Measurements from ENCODE around the gene KCNK17. TPM values are rescaled to one million over a fixed set of nuclear protein-coding genes. Genes with fewer than 3 reads are reported as not detected.

KCNK17 gene
- total RNA-seq, 1 donor from 2014 or later, result not detected

GRCh38 chr6:39269961-39270360 lies 44.3 kb downstream of the KCNK17 start:
- Mint-ChIP-seq H3K27me3 (ENCODE audit: unreplicated experiment) (peaks cover 2% of the 10 kb centered on the region), H3K4me1 (ENCODE audit: unreplicated experiment) (no peaks in the 10 kb centered on the region), H3K4me3 (ENCODE audit: unreplicated experiment) (no peak overlapping the region), H3K9me3 (ENCODE audit: unreplicated experiment) (no peaks in the 10 kb centered on the region), H3K27ac (ENCODE audit: unreplicated experiment) (no peak overlapping the region), H3K36me3 (ENCODE audit: unreplicated experiment) (no peaks in the 10 kb centered on the region)
- DNase-seq (ENCODE audit: extremely low spot score, unreplicated experiment), result no peak
- TF ChIP-seq, protein P1, sequence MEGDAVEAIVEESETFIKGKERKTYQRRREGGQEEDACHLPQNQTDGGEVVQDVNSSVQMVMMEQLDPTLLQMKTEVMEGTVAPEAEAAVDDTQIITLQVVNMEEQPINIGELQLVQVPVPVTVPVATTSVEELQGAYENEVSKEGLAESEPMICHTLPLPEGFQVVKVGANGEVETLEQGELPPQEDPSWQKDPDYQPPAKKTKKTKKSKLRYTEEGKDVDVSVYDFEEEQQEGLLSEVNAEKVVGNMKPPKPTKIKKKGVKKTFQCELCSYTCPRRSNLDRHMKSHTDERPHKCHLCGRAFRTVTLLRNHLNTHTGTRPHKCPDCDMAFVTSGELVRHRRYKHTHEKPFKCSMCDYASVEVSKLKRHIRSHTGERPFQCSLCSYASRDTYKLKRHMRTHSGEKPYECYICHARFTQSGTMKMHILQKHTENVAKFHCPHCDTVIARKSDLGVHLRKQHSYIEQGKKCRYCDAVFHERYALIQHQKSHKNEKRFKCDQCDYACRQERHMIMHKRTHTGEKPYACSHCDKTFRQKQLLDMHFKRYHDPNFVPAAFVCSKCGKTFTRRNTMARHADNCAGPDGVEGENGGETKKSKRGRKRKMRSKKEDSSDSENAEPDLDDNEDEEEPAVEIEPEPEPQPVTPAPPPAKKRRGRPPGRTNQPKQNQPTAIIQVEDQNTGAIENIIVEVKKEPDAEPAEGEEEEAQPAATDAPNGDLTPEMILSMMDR (IDR thresholded peaks at IDR 0.05), result no peak

GRCh38 chr6:39268721-39269120 lies 45.5 kb downstream of the KCNK17 start:
- no peaks in the 10 kb centered on the region for H3K4me1 Mint-ChIP-seq (ENCODE audit: unreplicated experiment)
- H3K4me3 Mint-ChIP-seq (ENCODE audit: unreplicated experiment), result no peak overlapping the region
- no peaks in the 10 kb centered on the region for H3K9me3 Mint-ChIP-seq (ENCODE audit: unreplicated experiment)
- TF ChIP-seq, protein P1 (IDR thresholded peaks at IDR 0.05), result no peak
- peaks cover 2% of the 10 kb centered on the region for H3K27me3 Mint-ChIP-seq (ENCODE audit: unreplicated experiment)
- DNase-seq (ENCODE audit: extremely low spot score, unreplicated experiment), result no peak
- H3K27ac Mint-ChIP-seq (ENCODE audit: unreplicated experiment), result no peak overlapping the region
- H3K36me3 Mint-ChIP-seq (ENCODE audit: unreplicated experiment), result no peaks in the 10 kb centered on the region

GRCh38 chr6:39268171-39268570 lies 46.0 kb downstream of the KCNK17 start:
- no peak for DNase-seq (ENCODE audit: extremely low spot score, unreplicated experiment)
- no peaks in the 10 kb centered on the region for H3K36me3 Mint-ChIP-seq (ENCODE audit: unreplicated experiment)
- H3K9me3 Mint-ChIP-seq (ENCODE audit: unreplicated experiment), result no peaks in the 10 kb centered on the region
- TF ChIP-seq, protein P1 (IDR thresholded peaks at IDR 0.05), result no peak
- H3K27ac Mint-ChIP-seq (ENCODE audit: unreplicated experiment), result no peak overlapping the region
- no peak overlapping the region for H3K4me3 Mint-ChIP-seq (ENCODE audit: unreplicated experiment)
- peaks cover 4% of the 10 kb centered on the region for H3K27me3 Mint-ChIP-seq (ENCODE audit: unreplicated experiment)
- no peaks in the 10 kb centered on the region for H3K4me1 Mint-ChIP-seq (ENCODE audit: unreplicated experiment)

GRCh38 chr6:39266782-39267355 lies 47.4 kb downstream of the KCNK17 start:
- Mint-ChIP-seq H3K36me3 (ENCODE audit: unreplicated experiment) (no peaks in the 10 kb centered on the region), H3K27me3 (ENCODE audit: unreplicated experiment) (peaks cover 4% of the 10 kb centered on the region), H3K27ac (ENCODE audit: unreplicated experiment) (no peak overlapping the region), H3K9me3 (ENCODE audit: unreplicated experiment) (no peaks in the 10 kb centered on the region), H3K4me3 (ENCODE audit: unreplicated experiment) (no peak overlapping the region), H3K4me1 (ENCODE audit: unreplicated experiment) (no peaks in the 10 kb centered on the region)
- TF ChIP-seq, protein P1 (IDR thresholded peaks at IDR 0.05), result no peak
- DNase-seq (ENCODE audit: extremely low spot score, unreplicated experiment), result no peak

GRCh38 chr6:39266375-39266774 lies 47.8 kb downstream of the KCNK17 start:
- Mint-ChIP-seq H3K27ac (ENCODE audit: unreplicated experiment) (no peak overlapping the region), H3K36me3 (ENCODE audit: unreplicated experiment) (no peaks in the 10 kb centered on the region), H3K4me1 (ENCODE audit: unreplicated experiment) (no peaks in the 10 kb centered on the region), H3K9me3 (ENCODE audit: unreplicated experiment) (no peaks in the 10 kb centered on the region), H3K4me3 (ENCODE audit: unreplicated experiment) (no peak overlapping the region), H3K27me3 (ENCODE audit: unreplicated experiment) (peaks cover 4% of the 10 kb centered on the region)
- no peak for DNase-seq (ENCODE audit: extremely low spot score, unreplicated experiment)
- TF ChIP-seq, protein P1 (IDR thresholded peaks at IDR 0.05), result no peak

Measured in osteocyte (in vitro differentiated cells).